ENCODE data around the gene GNGT1.

The GNGT1 gene

GRCh38 chr7:93943816-93944540 lies 37.6 kb downstream of the GNGT1 start:
- no peak for DNase-seq (ENCODE audit: low read depth)

- DNase-seq (ENCODE audit: low read depth), result no peak
Measured at GRCh38 chr7:93944673-93945072, 38.3 kb downstream of the GNGT1 start.

- no peak for DNase-seq (ENCODE audit: low read depth)
Measured at GRCh38 chr7:93945083-93945482, 38.7 kb downstream of the GNGT1 start.

- no peak for DNase-seq (ENCODE audit: low read depth)
Measured at GRCh38 chr7:93945756-93946535, 39.6 kb downstream of the GNGT1 start.

GRCh38 chr7:93948106-93948505 lies 41.7 kb downstream of the GNGT1 start:
- DNase-seq (ENCODE audit: low read depth), result no peak

GRCh38 chr7:93948873-93949272 lies 42.5 kb downstream of the GNGT1 start:
- DNase-seq (ENCODE audit: low read depth), result no peak

GRCh38 chr7:93949423-93949822 lies 43.1 kb downstream of the GNGT1 start:
- DNase-seq (ENCODE audit: low read depth), result no peak

GRCh38 chr7:93955304-93955703 lies 48.9 kb downstream of the GNGT1 start:
- no peak for DNase-seq (ENCODE audit: low read depth)

- DNase-seq (ENCODE audit: low read depth), result no peak
Measured at GRCh38 chr7:93957767-93958166, 51.4 kb downstream of the GNGT1 start.

GRCh38 chr7:93958216-93958615 lies 51.8 kb downstream of the GNGT1 start:
- DNase-seq (ENCODE audit: low read depth), result no peak

GRCh38 chr7:93958651-93959050 lies 52.3 kb downstream of the GNGT1 start:
- DNase-seq (ENCODE audit: low read depth), result no peak
